Ectodermal cell (in vitro differentiated cells): ENCODE results near the gene FAM228A.
"Not testable (repeated sequence)": the region's sequence is repeated elsewhere in the genome, so short reads cannot be mapped to it uniquely, and the experiment has no call there.

Source experiments
- H3K27ac ChIP-seq: 2 replicates; pipeline ENCODE4 v1.7.0; 2013; ENCODE audit warnings: mild to moderate bottlenecking, low read depth, low read length; ENCODE audit not compliant: insufficient read depth, poor library complexity, severe bottlenecking
- H3K27me3 ChIP-seq: 2 replicates; pipeline ENCODE4 v1.7.0; 2013; ENCODE audit warnings: mild to moderate bottlenecking, low read length; ENCODE audit not compliant: insufficient read depth, control insufficient read depth, poor library complexity, severe bottlenecking
- H3K36me3 ChIP-seq: one replicate; pipeline ENCODE4 v1.7.0; 2013; ENCODE audit warnings: low read length; ENCODE audit not compliant: control insufficient read depth, insufficient read depth
- H3K4me1 ChIP-seq: one replicate; pipeline ENCODE4 v1.7.0; 2013; ENCODE audit warnings: low read length; ENCODE audit not compliant: control insufficient read depth, insufficient read depth
- H3K4me3 ChIP-seq: 2 replicates; pipeline ENCODE4 v1.7.0; 2013; ENCODE audit warnings: low read depth, low read length, control low read depth; ENCODE audit not compliant: insufficient read depth
- H3K9me3 ChIP-seq: 2 replicates; pipeline ENCODE4 v1.7.0; 2013; ENCODE audit warnings: mild to moderate bottlenecking, low read length, moderate library complexity; ENCODE audit not compliant: control insufficient read depth
- WGBS, 2 experiments: methylation state at CpG; one replicate each; pipeline ENCODE4 v1.1.7; 2013; ENCODE audit warnings: missing lambda C conversion rate in 2 of 2; 5-methylcytosine and 5-hydroxymethylcytosine counted together

FAM228A gene

DNA sequence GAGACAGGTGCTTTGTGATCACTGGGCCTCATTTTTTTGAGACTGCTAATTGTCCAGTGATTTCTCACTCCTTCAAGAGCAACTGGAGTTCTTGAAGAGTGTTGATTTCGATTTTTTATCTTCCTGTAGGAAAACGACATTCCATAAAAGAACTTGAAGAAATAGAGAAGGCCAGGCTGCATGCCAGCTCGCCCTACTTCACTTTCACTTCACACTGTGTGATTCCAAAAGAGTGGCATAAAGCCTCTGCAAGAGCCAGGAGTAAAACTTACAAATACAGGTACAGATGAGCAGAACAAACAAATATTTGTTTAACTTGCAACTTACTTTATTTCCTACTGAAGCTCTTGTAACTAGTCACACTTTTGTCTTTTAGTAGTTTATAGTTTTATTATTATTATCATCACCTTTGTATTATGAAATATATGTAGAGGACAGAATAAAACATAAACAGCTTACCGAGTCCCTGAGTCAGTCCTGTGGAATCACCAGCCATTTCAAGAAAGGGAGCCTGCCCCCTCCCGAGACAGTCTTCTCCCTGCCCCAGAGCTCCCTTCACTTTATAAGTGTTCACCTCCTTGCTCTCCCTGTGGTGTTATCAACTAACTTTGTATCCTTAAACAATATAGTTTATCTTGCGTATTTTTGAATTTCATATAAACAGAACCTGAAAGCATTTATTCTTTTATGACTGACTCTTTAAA is 8.7 kb downstream of the FAM228A start:
- no peaks in the 10 kb centered on the region for H3K36me3 ChIP-seq
- no peak overlapping the region for H3K4me3 ChIP-seq
- H3K4me1 ChIP-seq, result peaks cover 4% of the 10 kb centered on the region
- H3K27me3 ChIP-seq, result no peaks in the 10 kb centered on the region
- H3K27ac ChIP-seq, result no peak overlapping the region
- WGBS, 2 experiments, result 88 to 93% methylated on average over 6 of the region's 6 CpGs
- H3K9me3 ChIP-seq, result no peaks in the 10 kb centered on the region

DNA sequence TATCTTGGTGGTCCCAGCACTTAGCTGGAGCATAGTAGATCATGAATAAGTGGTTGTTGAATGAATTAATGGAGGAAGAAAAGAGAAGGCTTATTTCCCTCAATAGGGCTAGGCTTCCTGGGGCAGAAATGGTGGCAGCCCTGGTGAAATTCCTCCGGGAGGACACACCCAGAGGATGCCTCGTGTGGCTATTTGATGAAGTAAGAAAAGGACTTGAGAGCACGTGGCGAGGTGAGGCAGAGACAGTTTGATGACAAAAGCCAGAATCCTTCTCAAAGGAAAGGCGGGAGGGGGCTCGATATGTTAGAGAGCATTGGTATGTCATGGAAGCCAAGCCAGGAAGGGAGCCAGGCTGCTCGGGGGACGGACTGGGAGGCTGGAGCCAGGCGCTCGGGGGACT is 14.7 kb downstream of the FAM228A start:
- H3K27ac ChIP-seq, result no peak overlapping the region
- H3K9me3 ChIP-seq, result no peaks in the 10 kb centered on the region
- no peak overlapping the region for H3K4me3 ChIP-seq
- WGBS, 2 experiments, result 88 to 90% methylated on average over 10 of the region's 10 CpGs
- H3K36me3 ChIP-seq, result no peaks in the 10 kb centered on the region
- H3K4me1 ChIP-seq, result no peaks in the 10 kb centered on the region
- no peaks in the 10 kb centered on the region for H3K27me3 ChIP-seq

DNA sequence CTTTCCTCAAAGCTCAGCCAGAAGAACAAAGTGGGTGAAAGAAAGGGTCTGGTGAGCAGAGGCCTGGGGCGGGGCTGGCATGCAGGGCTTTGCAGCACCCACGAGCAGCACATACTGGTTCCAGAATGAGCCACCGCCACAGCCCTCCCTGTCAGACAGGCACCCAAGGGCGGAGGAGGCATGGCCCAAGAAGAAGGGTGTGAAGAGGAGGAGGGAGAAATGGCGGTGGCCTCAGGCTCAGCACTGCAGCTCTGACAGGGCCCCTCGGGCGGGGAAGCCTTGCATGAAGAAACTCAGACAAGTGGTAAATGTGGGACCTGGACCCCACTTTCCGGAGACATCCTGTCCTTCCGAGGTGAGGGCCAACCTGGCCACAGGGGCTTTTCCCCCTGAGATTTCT is 15.7 kb downstream of the FAM228A start:
- no peak overlapping the region for H3K27ac ChIP-seq
- no peaks in the 10 kb centered on the region for H3K4me1 ChIP-seq
- H3K27me3 ChIP-seq, result no peaks in the 10 kb centered on the region
- no peaks in the 10 kb centered on the region for H3K9me3 ChIP-seq
- WGBS, 2 experiments, result 87 to 92% methylated on average over 9 of the region's 9 CpGs
- no peak overlapping the region for H3K4me3 ChIP-seq
- no peaks in the 10 kb centered on the region for H3K36me3 ChIP-seq

DNA sequence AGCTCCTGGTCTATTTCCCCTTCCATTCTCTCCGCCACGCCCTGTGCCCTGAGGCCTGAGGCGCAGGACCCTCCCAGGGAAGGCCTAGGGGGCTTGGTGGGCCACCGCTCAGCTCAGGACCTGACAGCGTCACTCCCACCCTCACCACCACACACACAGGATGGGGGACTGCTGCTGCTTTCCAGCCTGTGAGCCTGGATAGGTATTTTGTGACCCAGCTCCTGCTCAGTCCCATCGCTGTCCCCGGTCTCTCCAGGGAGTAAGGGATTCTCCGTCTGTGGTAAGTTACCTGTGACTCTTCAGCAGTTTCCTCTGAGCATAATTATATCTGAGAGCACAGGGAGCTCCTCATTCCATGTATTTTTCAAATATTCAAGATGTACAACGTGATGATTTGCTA is 16.3 kb downstream of the FAM228A start:
- no peaks in the 10 kb centered on the region for H3K9me3 ChIP-seq
- no peaks in the 10 kb centered on the region for H3K4me1 ChIP-seq
- no peaks in the 10 kb centered on the region for H3K36me3 ChIP-seq
- no peaks in the 10 kb centered on the region for H3K27me3 ChIP-seq
- H3K4me3 ChIP-seq, result no peak overlapping the region
- WGBS, 2 experiments, result 94 to 97% methylated on average over 8 to 9 of the region's 9 CpGs
- no peak overlapping the region for H3K27ac ChIP-seq

DNA sequence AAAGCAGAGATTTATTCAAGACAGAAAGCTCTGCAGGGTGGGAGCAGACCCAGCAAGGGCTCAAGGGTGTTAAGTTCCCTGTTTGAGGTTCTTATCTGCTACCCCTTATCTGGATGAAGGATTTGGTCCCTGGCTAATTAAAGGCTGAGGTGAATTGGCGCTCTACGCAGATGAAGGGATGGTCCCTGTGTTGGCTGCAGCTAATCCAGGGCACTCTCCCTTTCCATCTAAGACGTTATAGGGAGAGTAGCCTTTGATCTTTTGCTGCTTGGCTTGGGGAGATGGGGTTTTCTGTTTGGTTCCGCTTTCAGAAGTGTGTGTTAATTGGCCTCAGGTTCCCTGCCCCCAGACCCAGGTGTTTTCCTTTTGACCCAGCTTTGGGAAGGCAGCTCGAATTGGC is 17.0 kb downstream of the FAM228A start:
- no peak overlapping the region for H3K4me3 ChIP-seq
- H3K27ac ChIP-seq, result no peak overlapping the region
- no peaks in the 10 kb centered on the region for H3K4me1 ChIP-seq
- 86 to 88% methylated on average over 5 of the region's 5 CpGs for WGBS, 2 experiments
- no peaks in the 10 kb centered on the region for H3K36me3 ChIP-seq
- no peaks in the 10 kb centered on the region for H3K27me3 ChIP-seq
- no peaks in the 10 kb centered on the region for H3K9me3 ChIP-seq

DNA sequence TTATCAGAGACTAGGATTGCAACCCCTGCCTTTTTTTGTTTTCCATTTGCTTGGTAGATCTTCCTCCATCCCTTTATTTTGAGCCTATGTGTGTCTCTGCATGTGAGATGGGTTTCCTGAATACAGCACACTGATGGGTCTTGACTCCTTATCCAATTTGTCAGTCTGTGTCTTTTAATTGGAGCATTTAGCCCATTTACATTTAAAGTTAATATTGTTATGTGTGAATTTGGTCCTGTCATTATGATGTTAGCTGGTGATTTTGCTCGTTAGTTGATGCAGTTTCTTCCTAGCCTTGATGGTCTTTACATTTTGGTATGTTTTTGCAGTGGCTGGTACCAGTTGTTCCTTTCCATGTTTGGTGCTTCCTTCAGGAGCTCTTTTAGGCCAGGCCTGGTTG is 22.4 kb downstream of the FAM228A start:
- not testable (repeated sequence) for H3K4me1 ChIP-seq, H3K36me3 ChIP-seq, H3K4me3 ChIP-seq, H3K27me3 ChIP-seq, H3K27ac ChIP-seq, H3K9me3 ChIP-seq
- 83% methylated on average over 1 of the region's 1 CpG; no CpG with 5 or more reads in 1 of the 2 experiments for WGBS, 2 experiments

DNA sequence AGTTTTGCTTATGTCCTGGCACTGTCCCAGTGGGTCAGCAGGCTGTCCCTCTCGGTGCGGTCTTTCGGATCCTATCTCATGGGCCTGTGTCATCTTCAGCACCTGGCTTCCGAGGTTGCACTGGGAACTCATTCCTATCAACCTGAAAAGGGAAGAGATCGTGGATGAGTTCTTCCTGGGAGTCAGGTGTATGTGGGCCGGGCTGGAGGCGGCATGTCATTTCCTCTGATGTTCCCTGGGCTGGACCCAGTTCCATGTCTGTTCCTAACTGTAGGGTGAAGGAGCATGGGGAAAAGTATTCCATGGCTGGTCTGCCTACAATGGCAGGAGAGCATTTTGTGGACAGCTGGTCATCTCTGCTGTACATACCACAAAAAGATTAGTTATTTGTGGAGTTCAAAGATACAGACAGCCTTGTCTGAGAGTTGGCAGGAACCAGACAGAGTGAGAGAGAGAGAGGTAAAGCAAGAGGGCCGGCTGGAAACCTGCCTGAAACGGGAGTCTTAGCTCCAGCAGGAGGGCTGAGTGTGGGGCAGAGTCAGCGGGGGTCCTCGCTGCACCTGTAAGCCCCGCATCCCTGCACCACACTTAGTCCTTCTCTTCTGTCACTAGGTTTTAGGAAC is 25.2 kb downstream of the FAM228A start:
- Histone ChIP-seq H3K4me3 (no peak overlapping the region), H3K36me3 (no peaks in the 10 kb centered on the region), H3K9me3 (no peaks in the 10 kb centered on the region), H3K27ac (no peak overlapping the region), H3K4me1 (peaks cover 7% of the 10 kb centered on the region), H3K27me3 (no peaks in the 10 kb centered on the region)
- 91 to 92% methylated on average over 12 of the region's 12 CpGs for WGBS, 2 experiments

DNA sequence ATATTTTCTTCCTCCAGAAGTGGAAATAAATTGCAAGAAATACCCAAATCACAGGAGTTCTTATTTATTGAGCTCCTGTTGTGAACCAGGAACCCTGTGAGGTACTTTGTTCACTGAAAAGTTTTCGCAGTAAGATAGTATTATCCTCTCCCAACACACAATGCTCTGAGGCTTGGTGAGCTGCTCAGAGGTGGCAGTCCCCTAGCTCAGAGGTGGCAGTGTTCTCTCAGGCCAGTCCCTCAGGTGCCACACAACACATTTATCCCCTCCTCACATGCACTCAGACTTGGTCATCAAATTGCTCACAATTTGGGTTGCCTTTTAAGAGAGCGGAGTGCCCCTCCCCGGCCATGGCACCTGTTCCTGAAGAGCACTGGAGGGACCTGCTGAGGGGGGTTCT is 25.9 kb downstream of the FAM228A start:
- Histone ChIP-seq H3K4me1 (peaks cover 7% of the 10 kb centered on the region), H3K9me3 (no peaks in the 10 kb centered on the region), H3K36me3 (no peaks in the 10 kb centered on the region), H3K27ac (no peak overlapping the region), H3K27me3 (no peaks in the 10 kb centered on the region), H3K4me3 (no peak overlapping the region)
- WGBS, 2 experiments, result 90 to 92% methylated on average over 3 of the region's 3 CpGs

DNA sequence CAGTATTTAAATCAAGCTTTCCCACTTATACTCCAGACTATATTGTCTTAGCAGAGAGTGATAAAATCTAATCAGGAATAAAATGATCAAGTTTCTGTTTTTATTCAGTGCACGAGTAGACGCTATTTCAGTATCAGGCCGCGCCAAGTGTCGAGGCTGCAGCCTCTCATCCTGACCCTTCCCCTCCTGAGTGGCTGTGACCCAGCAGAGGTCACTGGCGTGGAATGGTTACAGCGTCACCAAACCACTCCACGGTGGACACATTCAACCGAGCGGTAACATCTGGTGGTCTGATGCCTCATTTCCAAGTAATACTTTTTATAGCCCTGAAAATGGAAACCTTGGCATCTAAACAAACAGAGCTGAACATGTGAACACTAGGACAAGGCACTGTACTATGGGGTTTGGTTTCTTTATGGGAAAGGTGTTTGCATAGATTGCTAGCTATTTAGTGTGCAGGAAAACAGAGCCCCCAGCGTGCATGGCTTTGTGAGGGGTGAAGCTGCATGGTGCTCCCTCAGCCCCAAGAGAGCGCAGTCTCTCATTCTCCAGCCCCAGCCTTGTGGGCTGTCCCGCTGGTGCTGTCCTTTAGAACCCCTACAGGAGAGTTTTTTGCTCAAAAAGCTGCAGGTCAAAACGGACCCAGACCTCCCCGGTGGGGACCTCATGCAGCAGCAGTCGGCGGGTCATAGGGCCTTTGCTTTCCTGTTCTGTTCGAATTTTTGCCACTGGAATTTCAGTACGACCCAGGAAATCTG is 28.4 kb downstream of the FAM228A start:
- 84 to 87% methylated on average over 19 of the region's 19 CpGs for WGBS, 2 experiments
- Histone ChIP-seq H3K27ac (no peak overlapping the region), H3K4me3 (no peak overlapping the region), H3K27me3 (no peaks in the 10 kb centered on the region), H3K36me3 (no peaks in the 10 kb centered on the region), H3K4me1 (peaks cover 7% of the 10 kb centered on the region), H3K9me3 (no peaks in the 10 kb centered on the region)

DNA sequence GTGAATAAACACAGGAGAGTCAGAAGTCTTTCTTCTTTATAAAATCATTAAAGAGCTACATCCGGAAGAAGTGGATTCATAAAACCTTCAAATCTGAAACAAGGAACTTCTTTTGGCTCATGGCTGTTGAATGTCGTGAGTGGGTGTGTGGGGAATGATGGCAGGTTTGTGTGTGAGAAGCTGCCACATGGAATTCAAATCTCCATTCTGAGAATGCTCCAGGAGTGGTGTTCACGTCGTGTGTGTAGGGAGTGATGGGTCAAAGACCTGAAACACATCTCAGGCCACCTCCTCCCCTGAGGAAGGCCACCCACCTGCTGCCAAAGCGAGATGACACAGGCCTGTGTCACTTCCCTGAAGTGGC is 28.9 kb downstream of the FAM228A start:
- H3K4me3 ChIP-seq, result no peak overlapping the region
- no peaks in the 10 kb centered on the region for H3K36me3 ChIP-seq
- no peaks in the 10 kb centered on the region for H3K9me3 ChIP-seq
- WGBS, 2 experiments, result 86 to 94% methylated on average over 5 of the region's 5 CpGs
- H3K27ac ChIP-seq, result no peak overlapping the region
- peaks cover 7% of the 10 kb centered on the region for H3K4me1 ChIP-seq
- H3K27me3 ChIP-seq, result no peaks in the 10 kb centered on the region
